Neural crest cell (in vitro differentiated cells): ENCODE results near the gene TNFAIP8. TPM values are rescaled to one million over a fixed set of nuclear protein-coding genes. Genes with fewer than 3 reads are reported as not detected.

Source experiments
- DNase-seq: peaks from one replicate; pipeline ENCODE4 v3.0.0; 2021; ENCODE audit warnings: low read depth, mixed read lengths, low spot score
- H3K27ac Mint-ChIP-seq: one replicate; pipeline ENCODE4 v1.8.0; 2021; ENCODE audit warnings: mild to moderate bottlenecking, mixed read lengths; ENCODE audit not compliant: unreplicated experiment
- H3K27me3 Mint-ChIP-seq: 2 replicates; pipeline ENCODE4 v1.8.0; 2021; ENCODE audit warnings: low read depth, mild to moderate bottlenecking, mixed read lengths
- H3K36me3 Mint-ChIP-seq: 2 replicates; pipeline ENCODE4 v1.8.0; 2021; ENCODE audit warnings: low read depth, mild to moderate bottlenecking, mixed read lengths
- H3K4me1 Mint-ChIP-seq: 2 replicates; pipeline ENCODE4 v1.8.0; 2021; ENCODE audit warnings: mixed read lengths
- H3K4me3 Mint-ChIP-seq: one replicate; pipeline ENCODE4 v1.8.0; 2021; ENCODE audit warnings: mild to moderate bottlenecking, mixed read lengths
- H3K9me3 Mint-ChIP-seq: 2 replicates; pipeline ENCODE4 v1.8.0; 2021; ENCODE audit warnings: mixed read lengths
- CTCF ChIP-seq: fragments of 200-600 bp; sonication (generic); conservative IDR thresholded peaks from 2 replicates; pipeline ENCODE4 v1.5.0; 2021; ENCODE audit warnings: antibody characterized with exemption, mild to moderate bottlenecking
- total RNA-seq: library from RNA; stranded (reverse); gene quantifications from 2 replicates; pipeline ENCODE4 v1.2.1, GENCODE V29; 2021

Gene TNFAIP8
- total RNA-seq, 1 donor from 2014 or later, result 8.6 TPM

GRCh38 chr5:119378075-119378700 lies 22.4 kb downstream of the TNFAIP8 start:
- H3K4me1 Mint-ChIP-seq, result peaks cover under 1% of the 10 kb centered on the region
- H3K9me3 Mint-ChIP-seq, result no peaks in the 10 kb centered on the region
- H3K27ac Mint-ChIP-seq, result no peak overlapping the region
- no peak for DNase-seq
- TF ChIP-seq CTCF, result no peak
- H3K36me3 Mint-ChIP-seq, result no peaks in the 10 kb centered on the region
- H3K4me3 Mint-ChIP-seq, result no peak overlapping the region
- H3K27me3 Mint-ChIP-seq, result no peaks in the 10 kb centered on the region

- Mint-ChIP-seq H3K4me3 (no peak overlapping the region), H3K9me3 (no peaks in the 10 kb centered on the region), H3K4me1 (peaks cover 9% of the 10 kb centered on the region), H3K27me3 (no peaks in the 10 kb centered on the region), H3K36me3 (no peaks in the 10 kb centered on the region), H3K27ac (no peak overlapping the region)
- DNase-seq, result no peak
- TF ChIP-seq CTCF, result no peak
Observed at GRCh38 chr5:119379096-119379495, 23.3 kb downstream of the TNFAIP8 start.

GRCh38 chr5:119379942-119380547 lies 24.2 kb downstream of the TNFAIP8 start:
- DNase-seq, result no peak
- Mint-ChIP-seq H3K4me1 (peaks cover 9% of the 10 kb centered on the region), H3K4me3 (no peak overlapping the region), H3K27ac (no peak overlapping the region), H3K27me3 (no peaks in the 10 kb centered on the region), H3K9me3 (no peaks in the 10 kb centered on the region), H3K36me3 (no peaks in the 10 kb centered on the region)
- TF ChIP-seq CTCF, result no peak

- Mint-ChIP-seq H3K36me3 (no peaks in the 10 kb centered on the region), H3K4me3 (no peak overlapping the region), H3K27me3 (no peaks in the 10 kb centered on the region), H3K27ac (no peak overlapping the region), H3K9me3 (no peaks in the 10 kb centered on the region), H3K4me1 (peaks cover 20% of the 10 kb centered on the region)
- DNase-seq, result no peak
- TF ChIP-seq CTCF, result no peak
Observed at GRCh38 chr5:119382169-119382568, 26.4 kb downstream of the TNFAIP8 start.

- Mint-ChIP-seq H3K27ac (no peak overlapping the region), H3K9me3 (no peaks in the 10 kb centered on the region), H3K4me1 (peaks cover 20% of the 10 kb centered on the region), H3K27me3 (no peaks in the 10 kb centered on the region), H3K36me3 (no peaks in the 10 kb centered on the region), H3K4me3 (no peak overlapping the region)
- DNase-seq, result no peak
- TF ChIP-seq CTCF, result no peak
Observed at GRCh38 chr5:119383008-119383407, 27.2 kb downstream of the TNFAIP8 start.
